ACHN (cell line): ENCODE measurements around the gene PITPNM3.
A peak's percentile ranks its signal among the peaks of the same experiment; 100 is the strongest.
"Not testable (repeated sequence)": the region's sequence is repeated elsewhere in the genome, so short reads cannot be mapped to it uniquely, and the experiment has no call there.

ENCODE experiments used
- DNase-seq: peaks from one replicate; pipeline ENCODE4 v3.0.0-alpha.2; 2015
- in situ Hi-C: cut with HindIII; loops from 2 replicates; pipeline ENCODE4 v1.10.0; 2017; ENCODE audit warnings: low sequenced_read_pairs, low pct_ligation_motif_present, low pct_unique_long_range_greater_than_20kb

The PITPNM3 gene

DNA sequence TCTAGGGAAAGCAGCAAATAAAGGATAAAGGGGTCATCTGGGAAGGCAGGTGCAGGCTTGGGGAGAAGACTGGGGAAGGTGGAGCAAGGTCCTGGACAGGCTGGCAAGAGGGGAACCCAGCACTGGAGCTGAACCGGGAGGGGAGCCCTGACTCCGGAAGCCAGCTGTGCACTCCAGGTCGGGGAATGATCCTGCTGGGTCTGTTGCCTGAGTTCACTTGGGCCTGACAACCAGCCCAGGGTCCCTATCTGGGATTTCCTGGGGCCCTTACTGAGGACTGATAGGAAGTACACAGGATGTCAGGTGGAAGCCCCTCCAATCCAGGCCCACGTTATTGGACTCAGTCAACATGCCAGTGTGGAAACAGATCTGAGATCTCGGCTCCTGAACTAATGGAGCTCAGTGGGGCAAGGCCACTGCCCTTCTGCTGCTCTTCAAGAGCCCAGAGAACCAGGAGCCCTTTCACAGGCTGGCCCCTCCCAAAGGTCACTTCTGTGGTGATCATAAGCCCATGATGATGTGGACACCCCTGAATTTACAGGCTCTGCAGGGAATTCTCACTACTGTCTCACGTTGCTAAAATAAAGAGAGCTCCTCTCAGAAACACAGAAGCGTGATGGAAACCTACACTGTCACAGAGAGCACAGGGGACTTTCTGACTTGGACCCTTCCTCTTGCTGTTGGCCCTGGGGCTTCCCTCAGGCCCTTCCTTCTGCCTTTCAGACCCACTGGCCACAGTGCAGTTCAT is 19.9 kb upstream of the PITPNM3 start:
- DNase-seq, result no peak

DNA sequence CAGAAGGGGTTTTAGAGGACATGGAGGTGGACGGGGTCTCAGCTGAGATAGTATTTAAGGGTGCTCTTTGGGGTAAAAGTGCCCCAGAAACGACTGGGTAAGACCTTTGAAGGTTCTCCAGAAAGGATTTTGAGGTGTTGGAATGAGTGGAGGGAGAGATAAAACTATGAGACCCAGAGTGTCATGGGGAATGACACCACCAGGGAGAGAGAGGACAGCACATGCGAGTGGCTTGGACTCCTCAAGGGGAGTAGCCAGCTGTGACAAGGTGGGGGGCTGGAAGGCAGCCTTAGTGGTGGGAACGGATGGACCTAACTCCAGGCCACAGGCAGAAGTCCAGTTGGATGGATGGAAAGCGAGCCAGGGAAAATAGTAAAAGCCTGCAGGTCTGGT is 19.2 kb upstream of the PITPNM3 start:
- no peak for DNase-seq
- in situ Hi-C loops, result no loop called here

More for the DNA sequence above, 19.9 kb upstream of the PITPNM3 start:
- in situ Hi-C loops, result no loop called here

DNA sequence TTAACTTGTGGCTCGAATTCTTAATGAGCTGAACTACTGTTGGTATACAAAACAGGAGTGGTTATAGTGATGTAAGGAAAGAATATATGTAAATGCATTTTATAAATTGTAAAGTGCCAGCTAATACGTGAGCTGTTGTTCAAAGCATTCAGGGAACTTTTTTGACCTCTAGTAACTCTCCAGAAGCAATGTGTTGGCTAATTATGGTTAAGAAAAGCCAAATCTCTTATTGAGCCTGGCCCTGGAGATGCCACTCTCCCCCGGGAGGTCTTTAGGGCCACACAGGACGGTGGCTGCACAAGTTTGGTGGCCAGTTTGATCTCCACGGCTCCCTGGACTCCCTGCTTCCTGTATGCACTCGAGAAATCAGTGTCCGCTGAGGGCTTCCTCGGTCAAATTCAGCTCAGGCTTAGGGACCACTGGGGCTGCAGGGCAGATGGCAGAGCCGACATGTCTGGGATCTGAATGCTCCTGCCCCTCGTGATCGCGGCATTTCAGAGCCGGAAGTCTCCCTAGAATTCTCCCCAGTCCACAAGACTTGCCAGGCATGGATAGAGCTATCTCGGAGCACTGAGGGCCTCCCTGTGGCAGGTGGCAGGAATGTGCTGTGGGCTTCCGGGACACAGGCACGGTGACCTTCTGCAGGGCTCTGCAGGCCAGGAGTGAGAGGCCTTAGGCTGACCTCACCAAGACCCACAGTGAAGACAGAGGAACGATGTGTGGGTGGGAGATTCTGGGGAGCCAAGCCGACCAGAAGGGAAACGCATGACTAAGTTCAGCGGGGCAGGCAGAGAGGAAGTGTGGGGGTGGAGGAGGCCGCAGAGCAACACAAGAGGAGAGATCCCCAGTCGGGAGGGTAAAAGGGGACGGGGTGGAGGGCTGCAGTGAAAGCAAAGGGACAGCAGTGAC is 18.6 kb upstream of the PITPNM3 start:
- in situ Hi-C loops, result no loop called here
- DNase-seq, result no peak

- in situ Hi-C loops, result no loop called here
- DNase-seq, result no peak
Measured at GRCh38 chr17:6573982-6574686, 17.8 kb upstream of the PITPNM3 start.

DNA sequence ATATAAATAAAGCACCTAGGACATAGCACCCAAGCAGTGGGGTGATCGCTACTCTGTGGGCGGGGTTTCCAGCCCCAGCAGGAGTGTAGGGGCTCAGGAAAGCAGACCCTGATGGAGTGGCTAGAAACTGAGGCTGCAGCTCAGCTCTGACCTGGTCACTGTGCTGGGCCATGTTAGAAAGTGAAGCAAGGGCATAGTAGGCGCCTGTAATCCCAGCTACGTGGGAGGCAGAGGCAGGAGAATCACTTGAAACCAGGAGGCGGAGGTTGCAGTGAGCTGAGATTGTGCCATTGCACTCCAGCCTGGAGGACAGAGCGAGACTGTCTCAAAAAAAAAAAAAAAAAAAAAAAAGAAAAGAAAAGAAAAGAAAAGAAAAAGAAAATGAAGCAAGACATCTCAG is 17.1 kb upstream of the PITPNM3 start:
- in situ Hi-C loops, DNase-seq: not testable (repeated sequence)

GRCh38 chr17:6572972-6573370 is 16.6 kb upstream of the PITPNM3 start:
- DNase-seq, result no peak
- in situ Hi-C loops, result no loop called here

DNA sequence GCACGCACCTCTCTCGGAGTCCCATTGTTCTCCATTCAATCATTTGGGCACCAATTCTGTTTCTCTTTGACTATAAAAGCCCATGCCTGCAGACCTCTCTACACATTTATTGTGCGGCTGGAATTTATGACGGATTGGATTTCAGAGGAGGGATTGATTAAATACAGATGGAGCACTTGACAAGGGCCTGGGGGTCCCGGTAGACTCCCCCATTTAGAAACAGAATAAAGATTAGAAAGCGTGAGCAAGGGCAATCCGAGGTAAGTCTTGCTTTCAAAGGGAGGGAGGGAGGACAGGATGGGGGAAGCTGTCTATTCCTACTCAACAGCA is 15.1 kb upstream of the PITPNM3 start:
- no peak for DNase-seq
- in situ Hi-C loops, result no loop called here

DNA sequence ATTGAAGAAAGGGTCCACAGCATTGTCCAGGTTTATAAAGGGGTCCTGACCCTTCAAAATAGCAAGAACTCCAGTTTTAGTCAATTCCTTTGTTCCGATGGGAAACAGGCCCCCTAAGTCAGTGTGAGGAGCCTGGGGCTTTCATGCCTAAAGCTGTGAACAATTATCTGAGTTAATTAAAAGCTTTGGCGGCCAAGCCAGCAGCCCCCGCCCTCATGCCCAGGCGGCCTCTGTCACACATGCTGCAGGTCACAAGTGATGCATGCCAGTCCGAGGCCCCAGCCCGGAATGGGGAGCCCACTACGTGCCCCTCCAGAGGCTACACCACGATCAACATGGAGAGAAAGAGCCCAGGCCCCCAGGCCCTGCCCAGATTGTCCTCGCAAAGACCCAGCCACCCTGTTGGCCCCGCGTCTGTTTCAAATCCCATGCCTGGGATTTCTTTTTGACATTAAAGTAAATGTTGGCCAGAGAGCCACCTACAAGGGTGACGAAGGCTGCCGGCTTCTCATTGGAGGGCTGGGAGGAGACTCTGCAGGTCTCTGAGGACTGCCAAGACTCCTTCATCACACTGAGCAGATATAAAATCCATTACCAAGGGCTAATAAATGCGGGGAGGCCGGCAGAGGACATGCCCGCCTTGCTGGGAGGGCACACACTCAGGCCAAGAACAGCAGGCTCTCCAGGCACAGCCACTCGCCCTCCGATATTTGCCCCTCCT is 14.5 kb upstream of the PITPNM3 start:
- in situ Hi-C loops, result no loop called here

GRCh38 chr17:6569370-6570285 is 13.3 kb upstream of the PITPNM3 start:
- peak; percentile 15 for DNase-seq
- in situ Hi-C loops, result no loop called here

More for the DNA sequence above, 14.5 kb upstream of the PITPNM3 start:
- DNase-seq, result no peak

DNA sequence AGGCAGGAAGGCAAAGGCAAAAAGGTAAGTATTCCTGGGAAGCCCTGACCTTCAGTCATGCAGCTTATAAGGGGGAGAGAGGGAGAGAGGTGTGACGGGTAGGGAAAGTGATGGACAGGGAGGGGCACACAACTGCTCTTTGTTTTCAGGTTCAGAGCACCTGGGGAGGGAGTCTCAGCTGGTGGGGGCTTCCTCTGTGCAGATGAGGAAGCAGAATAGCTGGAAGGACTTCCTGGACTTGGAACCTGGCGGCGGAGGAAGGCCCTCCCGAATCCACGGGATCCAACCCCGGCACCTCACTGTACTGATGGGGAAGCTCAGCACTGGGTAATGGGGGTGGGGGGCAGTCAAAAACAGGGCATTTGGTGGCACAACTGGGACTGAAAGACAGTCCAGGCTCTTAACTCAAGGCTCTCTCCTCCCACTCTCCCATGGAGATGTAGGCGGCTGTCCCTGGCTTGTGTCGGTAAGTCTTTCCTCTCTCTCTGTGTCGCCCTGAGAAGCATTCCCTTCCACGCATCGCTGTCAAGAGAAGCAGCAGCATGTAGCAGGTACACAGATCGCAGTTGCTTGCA is 11.9 kb upstream of the PITPNM3 start:
- DNase-seq, result no peak
- in situ Hi-C loops, result no loop called here

- no peak for DNase-seq
- in situ Hi-C loops, result no loop called here
Measured at GRCh38 chr17:6567528-6568183, 11.3 kb upstream of the PITPNM3 start.

DNA sequence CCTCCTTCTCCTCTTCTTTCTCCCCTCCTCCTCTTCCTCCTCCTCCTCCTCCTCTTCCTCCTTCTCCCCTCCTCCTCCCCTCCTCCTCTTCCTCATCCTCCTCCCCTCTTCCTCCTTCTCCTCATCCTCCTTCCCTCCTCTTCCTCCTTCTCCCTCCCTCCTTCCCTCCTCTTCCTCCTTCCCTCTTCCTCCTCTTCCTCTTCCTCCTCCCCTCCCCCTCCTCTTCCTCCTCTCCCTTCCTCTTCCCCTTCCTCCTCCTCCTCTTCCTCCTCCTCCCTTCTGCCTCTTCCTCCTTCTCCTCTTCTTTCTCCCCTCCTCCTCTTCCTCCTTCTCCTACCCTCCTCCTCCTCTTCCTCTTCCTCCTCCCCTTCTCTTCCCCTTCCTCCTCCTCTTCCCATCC is 5.1 kb upstream of the PITPNM3 start:
- no peak for DNase-seq
- in situ Hi-C loops, result no loop called here

GRCh38 chr17:6560496-6560895 is 4.1 kb upstream of the PITPNM3 start:
- no peak for DNase-seq
- in situ Hi-C loops, result no loop called here

- DNase-seq, result no peak
- in situ Hi-C loops, result no loop called here
Measured at GRCh38 chr17:6559753-6560215, 3.4 kb upstream of the PITPNM3 start.

GRCh38 chr17:6558932-6559752 is 2.8 kb upstream of the PITPNM3 start:
- DNase-seq, result peak; percentile 13
- in situ Hi-C loops, result no loop called here

DNA sequence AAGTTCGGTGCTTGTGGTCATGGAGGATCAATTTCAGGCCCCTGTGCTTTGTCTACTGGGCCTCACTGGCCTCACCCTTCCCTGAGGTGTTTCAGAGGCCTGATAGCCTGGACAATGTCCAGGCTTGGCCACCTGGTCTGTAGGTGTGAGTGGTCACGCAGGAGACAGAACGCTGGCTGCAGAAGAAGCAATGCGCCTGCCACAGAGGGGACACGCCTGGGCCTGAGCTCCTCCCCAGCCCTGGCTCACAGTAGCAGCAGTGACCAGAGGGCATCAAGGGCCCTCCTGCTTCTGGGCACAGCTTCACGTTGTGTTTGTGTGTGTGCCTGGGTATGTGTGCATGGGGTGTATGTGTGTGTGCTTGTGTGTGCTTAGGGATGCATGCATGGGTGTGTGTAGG is 1.9 kb upstream of the PITPNM3 start:
- DNase-seq, result no peak

More for the DNA sequence above, 1.9 kb upstream of the PITPNM3 start:
- in situ Hi-C loops, result no loop called here
